ENCODE data around the gene MYH13.

MYH13 gene

DNA sequence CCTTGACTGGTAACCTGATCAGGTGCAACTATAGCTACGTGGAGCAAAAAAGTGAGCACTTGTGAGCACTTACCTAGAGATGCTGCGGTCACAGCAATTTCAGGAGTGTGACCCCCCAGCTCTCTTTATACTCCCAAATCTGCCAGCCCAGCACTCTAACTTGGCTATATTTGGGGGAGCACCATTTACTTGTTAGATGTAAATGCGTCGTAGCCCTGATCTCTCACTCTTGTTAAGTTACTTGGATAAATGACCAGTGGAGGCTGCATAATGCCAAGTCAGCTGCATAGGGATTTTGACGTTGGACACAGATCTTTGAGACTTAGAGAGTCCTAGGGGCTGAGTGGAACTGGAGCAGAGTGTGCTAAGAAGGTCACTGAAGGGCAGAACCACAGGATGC lies at the start of gene MYH13:
TSS of gene MYH13 (minus strand) at position 101 of the 400 bp plus-strand sequence. CDS start 8,476 bp downstream, outside the sequence.
- DNase-seq, result no peak

DNA sequence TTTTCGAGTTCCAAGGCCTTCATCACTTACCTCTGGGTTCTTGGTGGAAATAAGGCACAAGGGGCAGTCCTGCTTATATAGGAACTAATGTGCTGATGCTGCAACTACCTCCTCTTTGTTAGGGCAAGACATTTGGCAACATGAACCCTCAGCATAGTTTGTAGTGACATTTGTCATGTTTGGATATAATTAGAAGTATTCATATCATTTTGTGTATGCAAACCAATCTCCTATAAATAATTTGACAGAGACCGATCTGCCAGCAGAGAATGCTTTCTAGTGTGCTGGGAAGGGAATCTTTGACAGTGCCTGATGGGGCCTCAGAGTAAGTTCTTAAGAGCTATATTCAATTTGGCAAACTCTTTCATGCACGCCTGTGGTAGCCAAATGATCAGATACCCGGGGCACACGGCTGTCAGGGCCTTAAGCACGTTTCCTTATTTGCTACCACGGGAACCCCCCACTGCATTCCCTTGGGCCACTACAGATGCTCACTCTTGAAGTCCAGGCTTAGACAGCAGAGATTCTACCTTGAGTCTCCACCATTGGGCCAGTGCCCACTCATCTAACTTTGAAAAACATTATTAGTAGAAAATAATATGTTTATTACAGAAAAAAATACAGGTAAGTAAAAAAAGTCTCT lies 49.2 kb upstream of the MYH13 start, which contains the start of gene MYH8:
TSS of gene MYH8 (minus strand) at position 51 of the 643 bp plus-strand sequence. CDS start 1,723 bp downstream, outside the sequence.
- DNase-seq, result no peak

DNA sequence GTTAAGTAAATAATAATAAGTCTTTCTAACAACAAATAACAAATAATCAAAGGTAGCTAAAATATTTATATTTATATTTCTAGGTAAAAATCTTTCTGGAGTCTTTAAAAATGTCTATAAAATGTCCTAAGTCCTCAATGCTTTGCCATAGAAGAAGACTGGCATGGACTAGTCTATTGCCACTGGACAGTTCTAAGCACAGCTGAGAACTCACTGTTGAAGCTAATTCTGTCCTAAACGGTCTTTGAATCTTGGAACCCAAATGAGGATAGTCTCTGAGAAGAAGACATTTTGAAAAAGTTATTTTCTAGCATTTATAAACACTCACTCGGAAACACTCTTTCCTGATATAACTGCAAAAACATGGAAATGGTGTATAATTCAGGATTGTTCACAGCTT lies 48.4 kb upstream of the MYH13 start:
- DNase-seq, result no peak

DNA sequence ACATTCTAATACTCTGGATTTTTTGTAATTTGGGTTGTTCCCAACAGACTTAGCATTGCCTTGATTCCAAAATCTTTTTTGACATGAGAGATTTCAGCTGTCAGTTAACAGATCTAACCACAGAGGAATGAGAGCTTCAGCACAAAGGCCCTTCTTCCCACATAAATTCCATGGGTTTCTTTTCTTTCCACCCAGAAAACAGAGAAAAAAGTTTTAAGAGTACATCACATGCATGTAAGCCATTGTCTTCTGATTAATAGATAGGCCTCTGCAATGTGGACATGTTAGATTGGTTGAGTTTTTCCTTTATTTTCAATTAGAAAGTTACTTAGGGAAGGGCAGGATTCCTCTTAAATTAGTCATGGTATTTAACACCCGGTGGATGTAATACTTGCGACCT lies 48.0 kb upstream of the MYH13 start:
- no peak for DNase-seq

DNA sequence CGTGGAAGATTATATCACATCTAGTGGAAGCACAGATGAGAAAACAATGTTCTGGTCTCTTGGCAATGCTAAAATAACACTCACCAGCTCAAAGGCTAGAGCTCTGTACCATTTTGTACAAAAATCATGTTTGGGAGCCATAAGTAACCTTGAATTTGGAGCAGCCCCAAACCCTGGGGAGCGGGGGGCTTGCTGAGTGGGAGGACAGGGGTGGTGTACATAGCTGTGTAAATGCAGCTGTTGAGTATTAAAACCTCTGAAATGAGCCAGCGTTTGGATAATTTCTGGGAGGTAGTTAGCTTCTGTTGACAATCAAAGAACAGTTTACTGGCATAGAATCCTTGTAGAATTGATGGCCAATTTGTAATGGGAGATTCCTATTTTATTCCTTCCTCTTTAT lies 44.6 kb upstream of the MYH13 start:
- DNase-seq, result no peak

DNA sequence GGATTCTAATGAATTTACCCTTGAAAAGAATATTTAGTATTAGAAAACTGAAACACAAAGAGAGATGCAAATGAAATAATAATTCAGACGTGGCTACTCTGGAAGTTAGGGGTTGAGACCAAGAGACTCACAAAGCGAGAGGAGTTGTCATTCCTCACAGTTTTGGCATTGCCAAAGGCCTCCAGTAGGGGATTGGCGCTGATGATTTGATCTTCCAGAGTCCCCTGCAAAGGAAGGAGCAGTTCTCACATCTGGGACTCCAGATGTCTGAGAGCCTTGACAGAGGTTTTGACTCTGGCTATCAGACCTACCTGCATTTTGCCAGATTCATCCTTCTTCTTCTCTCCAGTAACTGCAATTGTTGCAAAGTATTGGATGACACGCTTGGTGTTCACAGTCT lies 42.4 kb upstream of the MYH13 start:
- no peak for DNase-seq

DNA sequence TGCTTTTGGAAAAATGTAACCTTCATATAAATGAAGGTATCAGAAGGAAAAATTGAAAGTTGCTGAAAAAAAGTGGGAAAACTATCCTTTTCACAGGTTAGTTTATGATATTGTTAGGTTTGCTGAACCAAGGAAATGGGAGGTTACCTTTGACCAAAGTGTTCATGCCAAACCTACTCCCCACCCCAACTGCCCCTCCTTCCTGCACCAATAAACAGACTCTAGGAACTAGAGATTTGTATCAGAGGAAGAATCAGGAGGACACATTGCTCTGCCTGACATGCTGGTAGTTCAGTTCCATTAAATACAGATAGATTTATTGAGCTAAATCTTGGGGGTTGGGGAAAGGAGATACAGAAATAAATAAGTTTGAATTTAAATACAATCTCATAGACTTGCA lies 30.8 kb upstream of the MYH13 start:
- no peak for DNase-seq

DNA sequence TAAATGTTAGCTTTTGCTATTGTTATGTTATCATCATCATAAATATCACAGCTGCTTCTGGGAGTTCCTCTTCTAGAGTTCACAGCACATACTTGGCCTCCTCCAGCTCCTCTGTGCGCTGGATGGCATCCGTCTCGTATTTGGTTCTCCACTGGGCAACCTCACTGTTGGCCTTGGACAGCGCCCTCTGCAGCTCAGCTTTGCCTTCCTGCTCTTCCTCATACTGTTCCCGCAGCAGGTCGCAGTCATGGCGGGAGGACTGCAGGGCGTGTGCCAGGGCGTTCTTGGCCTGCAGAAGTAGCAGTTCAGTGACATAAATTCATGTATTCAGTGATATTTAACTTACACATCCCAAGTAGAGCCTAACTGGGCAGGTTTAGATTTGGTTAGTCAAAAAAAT lies 25.5 kb upstream of the MYH13 start:
- DNase-seq, result no peak

DNA sequence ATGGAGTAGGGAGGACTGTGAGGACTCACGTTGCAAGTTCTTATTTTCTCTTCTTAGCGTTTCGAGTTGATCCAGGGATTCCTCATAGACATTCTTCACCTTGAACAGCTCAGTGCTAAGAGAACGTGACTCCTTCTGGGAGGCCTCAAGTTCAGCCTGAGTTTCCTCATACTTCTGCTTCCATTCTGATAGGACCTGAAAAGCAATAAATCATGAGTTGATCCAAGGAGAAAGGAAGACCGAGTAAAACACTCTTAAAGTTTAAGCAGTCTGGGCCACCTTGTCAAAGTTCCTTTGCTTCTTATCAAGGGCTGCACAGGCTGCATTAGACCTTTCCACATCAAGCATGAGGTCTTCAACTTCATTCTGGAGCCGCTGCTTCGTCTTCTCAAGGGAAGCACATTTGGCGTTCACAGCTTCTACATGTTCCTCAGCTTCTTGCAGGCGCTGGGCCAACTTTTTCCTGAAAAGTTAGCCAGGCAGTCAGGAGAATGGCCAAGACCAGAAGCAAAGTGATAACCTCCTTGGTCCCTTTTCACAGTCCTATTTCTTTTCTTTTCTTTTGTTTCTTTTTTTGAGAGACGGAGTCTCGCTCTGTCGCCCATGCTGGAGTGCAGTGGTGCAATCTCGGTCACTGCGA lies 23.8 kb upstream of the MYH13 start:
- no peak for DNase-seq

DNA sequence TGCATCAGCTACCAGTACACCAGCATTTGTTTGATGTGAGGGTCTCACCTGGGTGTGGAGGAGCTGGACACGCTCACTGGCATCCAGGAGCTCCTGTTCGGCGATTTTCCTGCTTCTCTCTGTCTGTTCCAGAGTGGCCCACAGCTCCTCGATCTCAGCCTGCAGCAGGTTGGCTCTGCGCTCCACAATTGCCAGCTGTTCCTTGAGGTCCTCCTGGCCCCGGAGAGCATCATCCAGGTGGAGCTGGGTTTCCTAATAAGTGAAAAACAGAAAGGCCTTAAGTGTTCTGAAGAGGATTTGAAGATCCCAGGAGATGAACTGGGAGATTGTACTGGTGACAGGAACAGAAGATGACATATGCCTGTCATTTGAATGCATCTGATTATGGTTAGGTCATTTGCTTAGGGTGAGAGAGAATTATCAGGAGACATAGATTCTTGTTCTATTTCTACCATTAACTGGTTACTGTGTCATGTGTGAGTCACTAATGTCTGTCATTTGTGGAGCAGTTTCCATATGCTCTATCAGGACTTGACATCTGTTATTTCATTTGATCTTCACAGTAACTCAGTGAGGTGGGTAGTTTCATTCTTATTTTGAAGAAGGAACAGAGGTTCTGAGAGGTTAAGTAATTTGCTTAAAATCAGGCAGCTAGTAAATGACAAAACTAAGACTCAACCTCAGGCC lies 21.5 kb upstream of the MYH13 start:
- DNase-seq, result no peak

DNA sequence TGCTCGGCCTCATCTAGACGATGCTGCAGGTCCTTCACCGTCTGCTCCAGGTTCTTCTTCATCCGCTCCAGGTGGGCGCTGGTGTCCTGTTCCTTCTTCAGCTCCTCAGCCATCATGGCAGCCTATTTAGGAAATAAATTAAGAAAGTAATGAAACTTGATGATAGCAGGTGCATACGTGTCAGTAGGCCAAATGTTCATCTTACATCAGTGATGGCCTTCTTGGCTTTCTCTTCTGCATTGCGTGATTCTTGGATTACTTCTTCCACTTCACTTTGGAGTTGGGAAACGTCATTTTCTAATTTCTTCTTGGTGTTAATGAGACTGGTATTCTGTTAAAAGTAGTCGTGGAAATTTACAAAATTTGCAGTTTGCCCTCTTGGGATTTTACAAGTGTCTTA lies 20.1 kb upstream of the MYH13 start:
- DNase-seq, result no peak

DNA sequence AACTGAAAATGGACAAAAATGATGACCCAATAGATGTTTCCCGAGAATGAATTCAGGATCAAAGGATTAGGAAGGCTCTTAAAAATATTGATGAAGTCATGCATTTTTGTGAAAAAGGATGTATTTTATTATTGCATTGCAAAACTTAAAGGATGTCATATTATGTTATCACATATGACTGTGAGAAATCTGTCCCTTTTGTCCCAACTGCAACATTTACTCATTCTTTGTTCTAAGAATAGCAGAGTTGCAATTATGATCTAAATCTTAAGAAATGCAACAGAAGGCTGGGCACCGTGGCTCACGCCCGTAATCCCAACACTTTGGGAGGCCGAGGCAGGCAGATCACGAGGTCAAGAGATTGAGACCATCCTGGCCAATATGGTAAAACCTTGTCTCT lies 13.1 kb upstream of the MYH13 start:
- DNase-seq, result no peak

DNA sequence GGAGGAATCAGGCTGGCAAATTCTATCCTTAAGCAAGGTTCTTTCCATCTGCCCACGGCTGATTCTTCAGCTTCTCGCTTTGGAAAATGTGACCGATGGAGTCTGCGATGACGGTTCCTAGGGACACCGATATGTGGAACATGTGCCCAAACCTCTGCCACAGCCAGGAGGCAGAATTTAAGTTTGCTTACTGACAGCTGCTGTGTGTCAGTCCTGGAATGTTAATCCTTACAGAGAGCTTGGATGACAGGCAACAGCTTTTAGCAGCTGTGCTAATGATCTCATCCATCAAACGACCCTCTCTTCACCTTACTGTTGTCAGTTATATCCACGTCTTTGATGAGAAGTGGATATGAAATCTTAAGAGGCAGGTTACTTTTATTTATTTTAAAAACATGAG lies 11.4 kb upstream of the MYH13 start:
- peak; percentile 2 for DNase-seq

DNA sequence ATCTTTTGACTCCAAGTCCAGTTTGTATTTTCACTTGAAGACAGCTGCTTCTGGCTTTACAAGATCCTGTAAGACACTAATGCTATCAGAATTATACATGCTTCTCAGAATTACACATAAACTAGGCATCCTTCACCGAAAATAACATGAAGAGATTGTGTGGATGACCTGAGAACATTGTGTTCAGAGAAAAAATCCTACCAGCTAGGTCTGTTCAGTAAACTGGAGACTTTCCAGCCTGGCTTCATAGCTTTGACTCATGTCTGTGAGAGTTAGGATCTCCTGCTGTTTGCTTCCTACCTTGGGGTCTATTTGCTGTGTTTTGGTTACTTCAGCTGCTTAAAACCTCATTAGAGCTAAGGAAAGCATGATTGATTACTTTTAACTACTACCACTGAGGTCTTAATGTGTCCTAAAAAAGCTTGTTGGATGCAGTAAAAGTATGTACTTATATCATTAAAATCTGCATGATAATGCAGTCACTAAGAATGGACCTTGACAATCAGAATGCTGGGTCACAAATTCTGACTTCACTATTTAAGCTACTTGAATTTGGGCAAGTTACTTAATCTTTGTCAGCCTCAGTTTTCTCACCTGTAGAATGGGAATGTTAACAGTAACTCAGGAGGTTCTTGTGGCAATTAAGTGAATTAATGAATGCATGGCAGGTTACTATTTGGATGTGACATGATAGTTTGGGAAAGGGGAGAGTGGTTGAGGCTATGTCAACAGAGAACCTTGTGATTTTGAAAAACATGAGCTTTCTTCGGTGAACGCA lies 8.0 kb upstream of the MYH13 start:
- peak; percentile 17 for DNase-seq

DNA sequence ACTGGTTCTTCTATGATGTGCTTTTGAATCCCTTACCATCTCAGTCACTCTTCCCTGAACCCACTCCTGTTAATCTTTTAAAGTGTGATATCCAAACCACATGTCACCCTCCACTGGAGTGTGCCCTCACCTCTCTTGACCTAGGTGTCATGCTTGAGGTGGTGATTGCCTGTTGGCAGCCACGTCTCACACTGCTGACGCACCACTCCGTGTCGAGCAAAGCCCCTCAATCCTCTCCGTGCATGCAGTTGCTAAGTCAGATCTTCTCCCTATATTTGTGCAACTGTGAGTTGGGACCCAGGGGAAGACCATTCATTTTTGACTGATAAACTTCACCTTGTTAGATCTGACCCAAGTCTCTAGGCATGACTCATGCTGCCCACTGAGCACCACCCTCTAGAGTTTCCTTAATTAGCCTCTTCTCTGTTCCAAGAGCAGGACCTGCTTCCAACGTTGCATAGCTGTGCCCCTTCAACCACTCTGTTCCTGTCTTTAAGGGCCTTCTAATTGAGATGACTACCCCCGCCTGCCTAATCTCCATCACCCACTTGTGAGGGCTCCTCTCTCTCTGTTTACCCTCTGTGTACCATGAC lies 2.7 kb downstream of the MYH13 start:
- no peak for DNase-seq

DNA sequence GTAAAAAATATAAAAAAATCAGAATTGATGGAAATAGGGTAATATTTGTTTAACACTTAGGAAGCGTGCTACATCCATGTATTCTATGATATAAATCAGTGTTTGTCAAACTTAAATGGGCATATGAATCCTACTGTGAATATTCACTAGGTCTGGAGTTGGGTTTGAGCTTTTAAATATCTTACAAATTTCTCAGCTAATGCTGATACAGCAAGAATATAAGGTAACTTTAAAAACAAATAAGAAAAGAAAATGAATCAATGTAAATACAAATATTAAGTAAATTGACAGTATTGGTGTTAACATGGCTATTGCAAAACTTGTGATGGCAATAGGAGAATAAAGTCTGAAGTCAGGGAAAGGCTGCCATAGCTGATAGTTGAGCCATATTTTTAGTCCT lies 3.6 kb downstream of the MYH13 start:
- DNase-seq, result no peak

DNA sequence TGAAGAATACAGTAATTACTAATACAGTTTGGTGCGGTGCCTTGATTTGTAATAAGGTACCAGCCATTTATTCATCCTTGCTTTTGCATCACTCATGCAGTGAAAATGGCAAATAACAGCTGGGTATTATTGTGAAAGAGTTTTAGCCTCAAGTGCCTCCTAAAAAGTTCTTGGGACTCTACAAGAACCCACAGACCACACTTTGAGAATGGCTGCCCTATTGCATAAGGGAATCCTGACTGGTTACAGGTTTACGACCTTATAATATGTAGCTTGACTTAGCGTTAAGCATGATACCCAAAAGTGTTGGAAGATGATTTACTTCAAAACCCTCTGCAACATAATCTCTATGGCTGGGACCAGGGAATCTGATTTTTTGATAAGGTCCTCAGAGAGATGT lies 4.2 kb downstream of the MYH13 start:
- no peak for DNase-seq

DNA sequence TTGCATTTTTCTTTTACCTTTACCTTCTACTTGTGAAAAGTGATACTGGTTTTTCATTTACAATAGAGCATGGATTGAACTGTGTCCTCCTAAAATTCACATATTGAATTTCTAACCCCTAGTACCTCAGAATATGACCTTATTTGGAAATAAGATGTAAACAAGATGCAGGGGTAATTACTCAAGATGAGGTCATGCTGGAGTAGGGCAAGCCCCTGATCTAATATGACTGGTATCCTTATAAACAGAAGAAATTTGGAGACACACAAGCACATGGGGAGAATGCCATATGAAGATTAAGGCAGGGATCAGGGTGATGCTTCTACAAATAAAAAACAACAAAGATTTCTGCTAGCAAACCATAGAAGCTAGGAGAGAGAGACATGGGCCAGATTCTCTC lies 12.2 kb downstream of the MYH13 start:
- peak; percentile 49 for DNase-seq

DNA sequence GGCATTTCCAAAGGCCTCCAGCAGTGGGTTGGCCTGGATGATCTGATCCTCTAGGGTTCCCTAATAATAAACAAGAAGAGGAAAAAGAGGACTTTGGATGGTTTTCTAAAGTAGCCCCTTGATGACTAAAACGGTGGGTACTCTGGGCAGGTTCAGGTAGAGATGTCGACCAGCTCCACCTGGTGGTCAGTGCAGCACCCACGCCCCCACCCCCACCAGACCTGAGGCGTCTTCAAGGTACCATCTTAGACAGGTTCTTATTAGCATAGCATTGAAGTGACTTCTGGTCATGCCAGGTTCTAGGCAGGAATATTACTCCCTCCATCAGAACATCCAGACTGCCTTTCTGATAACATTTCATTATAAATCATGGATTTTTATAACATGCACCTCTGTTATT lies 15.0 kb downstream of the MYH13 start:
- no peak for DNase-seq

DNA sequence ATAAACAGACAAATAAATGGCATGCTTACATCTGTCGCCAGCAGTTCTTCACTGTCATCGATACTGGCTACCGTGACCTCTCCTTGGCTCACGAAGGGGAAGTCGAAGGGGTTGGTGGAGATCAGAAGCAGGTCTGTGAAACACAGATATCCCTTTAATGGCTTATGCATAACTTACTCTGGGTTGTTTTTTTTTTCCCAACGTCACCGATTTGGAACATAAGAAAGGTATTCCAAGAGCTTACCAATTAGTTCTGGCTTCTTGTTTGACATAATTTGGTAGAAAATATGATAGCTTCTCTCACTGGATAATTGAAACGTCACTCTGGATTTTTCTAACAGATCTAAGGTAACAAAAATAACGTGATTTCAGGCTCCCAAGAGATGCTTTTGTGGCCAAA lies 18.2 kb downstream of the MYH13 start:
- no peak for DNase-seq

DNA sequence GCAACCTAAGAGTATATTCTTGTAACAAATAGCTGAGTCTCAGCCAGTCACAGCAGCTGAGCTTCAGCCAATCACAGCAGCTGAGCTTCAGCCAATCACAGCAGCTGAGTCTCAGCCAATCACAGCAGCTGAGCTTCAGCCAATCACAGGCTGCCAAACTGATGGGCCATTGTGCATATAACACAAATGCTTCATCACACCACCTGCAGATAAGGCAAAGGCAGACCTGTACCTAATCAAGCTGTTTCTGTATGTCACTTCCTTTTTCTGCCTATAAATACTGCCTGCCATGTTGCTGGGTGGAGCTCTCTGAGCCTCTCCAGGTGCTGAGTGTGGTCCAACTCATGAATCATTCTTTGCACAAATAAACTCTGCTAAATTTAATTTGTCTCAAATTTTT lies 19.9 kb downstream of the MYH13 start:
- no peak for DNase-seq

DNA sequence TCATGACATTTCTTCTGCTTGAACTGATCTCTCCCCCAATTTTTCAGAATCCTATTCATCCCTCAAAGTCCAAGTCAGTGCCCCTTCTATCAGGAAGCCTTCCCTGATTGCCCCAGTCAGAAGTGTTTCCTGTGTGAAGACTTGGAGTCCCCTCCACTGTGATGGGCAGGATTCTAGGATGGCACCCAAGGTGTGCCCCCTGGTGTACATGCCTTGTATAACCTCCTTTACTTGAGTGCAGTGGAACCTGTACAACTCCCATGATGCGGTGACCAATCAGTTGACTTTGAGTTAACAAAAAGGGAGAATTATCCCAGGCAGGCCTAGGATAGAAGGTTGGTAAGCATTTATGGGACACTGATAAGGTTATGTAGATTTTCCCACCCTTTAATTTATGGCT lies 23.4 kb downstream of the MYH13 start:
- no peak for DNase-seq

DNA sequence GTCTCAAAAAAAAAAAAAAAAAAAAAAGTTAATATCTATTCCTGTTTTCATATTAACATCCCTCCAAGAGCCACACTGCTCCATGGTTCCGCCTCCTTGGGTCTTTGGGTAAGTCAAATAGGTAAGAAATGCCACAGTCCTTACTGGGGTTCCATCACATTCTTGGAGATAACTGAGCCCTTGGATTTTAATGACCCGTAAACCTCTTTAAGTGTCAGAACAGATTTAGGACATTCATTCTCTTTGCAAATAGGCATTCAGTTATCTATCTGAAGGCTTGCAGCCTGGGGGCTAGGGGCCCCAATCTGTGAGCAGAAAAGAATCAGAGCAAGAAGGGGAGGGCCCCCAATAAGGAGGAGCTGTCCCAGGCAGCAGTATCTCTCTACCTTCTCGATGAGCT lies 28.0 kb downstream of the MYH13 start:
- DNase-seq, result no peak

Data from fibroblast of skin of right quadriceps (primary cell).